ENCODE results near the gene UBALD2. TPM values are rescaled to one million over a fixed set of nuclear protein-coding genes. Genes with fewer than 3 reads are reported as not detected.
"Not testable (repeated sequence)": the region's sequence is repeated elsewhere in the genome, so short reads cannot be mapped to it uniquely, and the experiment has no call there.

UBALD2 gene
- total RNA-seq, result 10 to 100 TPM; 21.3 to 50.9 (median 28.6) TPM

DNA sequence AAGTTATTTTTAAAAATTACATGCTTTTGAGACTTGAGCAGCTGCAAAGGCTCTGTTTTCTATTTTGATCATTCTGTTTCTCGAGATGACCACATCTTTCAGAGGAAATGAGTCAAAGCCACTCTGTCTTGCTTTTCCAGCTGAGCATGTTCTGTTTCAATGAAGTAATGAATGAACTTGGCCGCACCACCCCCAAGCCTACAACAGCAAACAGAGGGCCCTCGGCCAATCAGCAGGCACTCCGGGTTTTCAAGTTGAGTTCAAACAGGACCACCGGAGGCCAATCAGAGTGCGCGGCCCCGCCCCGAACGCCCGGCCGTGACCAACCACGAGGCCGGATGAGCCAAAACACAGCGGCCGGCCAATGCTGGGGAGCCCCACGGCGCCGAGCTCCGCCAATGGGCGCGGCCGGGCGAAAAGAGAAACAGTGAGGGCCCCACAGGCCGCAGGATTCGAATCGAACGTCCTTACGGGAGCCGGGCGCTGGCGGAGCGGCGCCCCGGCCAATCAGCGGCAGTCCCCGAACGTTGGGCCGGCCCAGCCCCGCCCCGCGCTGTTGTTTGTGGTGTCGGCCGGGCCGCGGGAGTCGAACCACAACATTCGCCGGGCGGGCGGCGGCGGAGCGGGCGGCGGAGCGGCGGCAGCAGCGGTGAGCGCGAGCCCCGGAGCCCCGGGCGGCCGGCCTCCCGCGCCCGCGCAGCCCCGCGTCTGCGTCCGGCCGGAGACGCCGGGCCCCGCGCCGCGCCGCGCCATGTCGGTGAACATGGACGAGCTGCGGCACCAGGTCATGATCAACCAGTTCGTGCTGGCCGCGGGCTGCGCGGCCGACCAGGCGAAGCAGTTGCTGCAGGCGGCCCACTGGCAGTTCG is at the start of gene UBALD2:
UBALD2 (plus strand) TSS at position 594 of the 869 bp plus-strand sequence; CDS start at position 752, 158 bp downstream.
- TF ChIP-seq, protein P1, sequence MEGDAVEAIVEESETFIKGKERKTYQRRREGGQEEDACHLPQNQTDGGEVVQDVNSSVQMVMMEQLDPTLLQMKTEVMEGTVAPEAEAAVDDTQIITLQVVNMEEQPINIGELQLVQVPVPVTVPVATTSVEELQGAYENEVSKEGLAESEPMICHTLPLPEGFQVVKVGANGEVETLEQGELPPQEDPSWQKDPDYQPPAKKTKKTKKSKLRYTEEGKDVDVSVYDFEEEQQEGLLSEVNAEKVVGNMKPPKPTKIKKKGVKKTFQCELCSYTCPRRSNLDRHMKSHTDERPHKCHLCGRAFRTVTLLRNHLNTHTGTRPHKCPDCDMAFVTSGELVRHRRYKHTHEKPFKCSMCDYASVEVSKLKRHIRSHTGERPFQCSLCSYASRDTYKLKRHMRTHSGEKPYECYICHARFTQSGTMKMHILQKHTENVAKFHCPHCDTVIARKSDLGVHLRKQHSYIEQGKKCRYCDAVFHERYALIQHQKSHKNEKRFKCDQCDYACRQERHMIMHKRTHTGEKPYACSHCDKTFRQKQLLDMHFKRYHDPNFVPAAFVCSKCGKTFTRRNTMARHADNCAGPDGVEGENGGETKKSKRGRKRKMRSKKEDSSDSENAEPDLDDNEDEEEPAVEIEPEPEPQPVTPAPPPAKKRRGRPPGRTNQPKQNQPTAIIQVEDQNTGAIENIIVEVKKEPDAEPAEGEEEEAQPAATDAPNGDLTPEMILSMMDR (IDR thresholded peaks at IDR 0.05), result no peak
- TF ChIP-seq POLR2A (IDR thresholded peaks at IDR 0.05), result peak in 1 of 2 donors; percentile 79
- intact Hi-C loops (cut with DNase I; ENCODE audit: low total_unique reads), result no loop called here
- peak within 1 kb of the TSS; percentile 83 for H3K4me3 ChIP-seq (ENCODE audit: low read depth, poor library complexity, severe bottlenecking)
- WGBS, 2 donors, result 0 to 1% methylated on average over 24 to 67 of the region's 94 CpGs
- peak; percentile 100 for DNase-seq (ENCODE audit: low spot score in 2 of 2)

DNA sequence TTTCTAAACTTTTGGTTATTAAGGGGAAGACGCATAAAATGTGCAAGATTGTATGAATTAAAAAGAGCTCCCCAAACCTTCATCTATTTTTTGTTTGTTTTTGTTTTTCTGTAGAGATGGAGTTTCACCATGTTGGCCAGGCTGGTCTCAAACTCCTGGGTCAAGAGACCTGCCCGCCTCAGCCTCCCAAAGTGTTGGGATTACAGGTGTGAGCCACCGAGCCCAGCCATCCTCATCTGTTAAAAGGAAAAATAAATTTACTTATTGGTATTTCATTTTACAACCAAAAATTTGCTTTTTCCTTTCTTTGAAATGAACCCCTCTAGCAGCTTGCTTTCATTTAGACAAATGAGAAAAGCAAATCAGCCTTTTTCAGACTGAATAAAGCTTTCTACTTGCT is 48.1 kb upstream of the UBALD2 start:
- H3K4me3 ChIP-seq (ENCODE audit: low read depth, poor library complexity, severe bottlenecking), result no peak overlapping the region
- no peak for DNase-seq (ENCODE audit: low spot score in 2 of 2)
- WGBS, 2 donors, result 97 to 98% methylated on average over 3 of the region's 3 CpGs
- intact Hi-C loops (cut with DNase I; ENCODE audit: low total_unique reads), result no loop called here
- TF ChIP-seq, protein P1 (IDR thresholded peaks at IDR 0.05), result no peak
- TF ChIP-seq POLR2A (IDR thresholded peaks at IDR 0.05), result no peak

DNA sequence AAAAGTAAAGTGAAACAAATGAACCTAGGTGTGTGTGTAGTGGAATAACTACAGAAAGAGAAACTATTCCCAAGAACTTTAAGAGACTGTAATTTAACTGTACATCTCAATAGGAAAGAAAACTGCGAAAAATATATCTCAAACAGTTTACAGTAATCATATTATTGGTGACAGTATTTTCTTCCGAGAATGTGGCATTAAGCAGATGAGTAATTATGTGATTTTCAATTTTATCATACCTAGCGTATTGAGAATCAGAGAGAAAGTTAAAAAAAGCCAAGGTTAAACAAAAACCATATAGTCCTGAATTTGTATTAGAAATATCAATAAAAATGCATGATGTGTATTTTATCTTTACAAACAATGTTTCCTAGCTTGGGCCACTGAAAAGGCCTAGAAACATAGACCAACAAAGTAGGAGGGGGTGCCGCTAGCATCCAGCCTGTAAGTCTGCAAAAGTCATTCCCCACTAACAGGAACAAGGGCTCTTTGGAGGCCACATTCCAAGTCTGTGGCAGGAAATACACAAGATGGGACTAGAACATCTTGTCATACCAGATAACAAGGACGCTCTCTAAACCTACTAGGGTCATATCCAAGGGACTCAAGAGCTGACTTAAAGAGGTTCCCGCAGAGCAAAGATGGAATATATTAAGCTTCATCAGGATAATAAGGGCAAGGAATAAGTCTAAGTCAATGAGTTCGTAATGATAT is 45.3 kb upstream of the UBALD2 start:
- TF ChIP-seq POLR2A (IDR thresholded peaks at IDR 0.05), result no peak
- TF ChIP-seq, protein P1 (IDR thresholded peaks at IDR 0.05), result no peak
- DNase-seq (ENCODE audit: low spot score in 2 of 2), result no peak
- no peak overlapping the region for H3K4me3 ChIP-seq (ENCODE audit: low read depth, poor library complexity, severe bottlenecking)
- 95 to 96% methylated on average over 7 of the region's 7 CpGs for WGBS, 2 donors
- intact Hi-C loops (cut with DNase I; ENCODE audit: low total_unique reads), result no loop called here

- WGBS, 2 donors, result 94 to 100% methylated on average over 1 of the region's 1 CpG
- no peak for DNase-seq (ENCODE audit: low spot score in 2 of 2)
- intact Hi-C loops (cut with DNase I; ENCODE audit: low total_unique reads), result no loop called here
- no peak for TF ChIP-seq POLR2A (IDR thresholded peaks at IDR 0.05)
- TF ChIP-seq, protein P1 (IDR thresholded peaks at IDR 0.05), result no peak
- H3K4me3 ChIP-seq (ENCODE audit: low read depth, poor library complexity, severe bottlenecking), result no peak overlapping the region
These were observed 41.3 kb upstream of the UBALD2 start for GRCh38 chr17:76223802-76224201.

DNA sequence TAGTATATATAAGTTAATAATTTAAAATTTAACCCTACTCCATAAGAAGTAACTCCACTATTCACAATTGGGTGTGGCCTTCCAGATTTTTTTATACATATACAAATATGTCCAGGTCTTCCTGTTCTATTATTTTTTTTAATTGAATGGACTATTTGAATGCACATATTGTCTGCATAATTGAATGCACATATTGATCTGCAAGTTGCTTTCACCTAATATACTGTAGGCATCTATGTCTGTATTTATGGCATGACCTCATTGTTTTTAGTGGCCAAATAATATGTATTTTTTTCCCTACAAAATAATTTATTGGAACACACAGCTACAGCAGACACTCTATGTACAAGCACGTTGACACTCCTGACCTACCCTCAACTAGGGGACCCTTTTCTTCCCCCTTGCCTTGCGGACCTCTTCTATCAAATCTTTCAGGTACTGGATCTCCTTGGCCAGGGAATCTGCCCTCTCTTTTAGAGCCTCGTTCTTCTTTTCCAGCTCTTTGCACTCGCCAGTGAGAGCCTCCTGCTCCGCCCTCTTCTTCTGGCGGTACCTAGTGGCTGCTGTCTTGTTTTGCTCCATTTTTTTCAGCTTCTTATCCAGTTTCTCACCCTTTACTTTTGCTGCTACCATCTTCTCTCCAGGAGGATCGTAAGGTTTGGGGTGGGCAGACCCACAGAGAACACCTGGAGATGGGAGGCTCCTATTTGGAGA is 39.6 kb upstream of the UBALD2 start:
- DNase-seq (ENCODE audit: low spot score in 2 of 2); intact Hi-C loops (cut with DNase I; ENCODE audit: low total_unique reads); H3K4me3 ChIP-seq (ENCODE audit: low read depth, poor library complexity, severe bottlenecking): not testable (repeated sequence)
- 68 to 77% methylated on average over 7 of the region's 7 CpGs for WGBS, 2 donors

DNA sequence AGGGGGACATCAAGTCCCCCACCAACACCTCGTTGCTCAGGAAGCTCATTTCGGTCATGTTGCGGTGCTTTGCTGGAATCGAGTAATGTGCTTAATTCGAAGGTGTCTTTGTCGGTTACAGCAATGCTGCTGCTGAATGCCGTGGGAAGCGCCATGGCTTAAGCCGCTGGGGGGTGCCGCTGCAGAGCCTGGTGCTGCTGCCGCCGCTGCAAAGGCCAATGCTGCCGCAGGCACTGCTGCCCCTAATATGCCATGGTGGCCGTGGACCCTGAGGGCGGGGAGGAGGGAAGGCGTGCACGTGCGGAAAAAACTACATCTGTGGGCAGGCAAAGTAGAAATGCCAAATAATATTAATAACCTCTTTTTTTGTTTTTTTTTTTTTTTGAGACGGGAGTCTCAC is 38.4 kb upstream of the UBALD2 start:
- 89 to 91% methylated on average over 19 of the region's 19 CpGs for WGBS, 2 donors
- H3K4me3 ChIP-seq (ENCODE audit: low read depth, poor library complexity, severe bottlenecking); intact Hi-C loops (cut with DNase I; ENCODE audit: low total_unique reads); DNase-seq (ENCODE audit: low spot score in 2 of 2): not testable (repeated sequence)
